Erythroblast (primary cell): ENCODE data around the gene CYTH3.

Source experiments
- DNase-seq, 2 experiments: peaks; one replicate each; lab custom pipeline; 2025; lab: John Stamatoyannopoulos, UW
- GATA1 ChIP-seq: IDR thresholded peaks from 2 replicates; pipeline ENCODE4 v1.6.1; 2011; ENCODE audit warnings: low read depth, mild to moderate bottlenecking, control low read depth, low read length, moderate library complexity
- POLR2A ChIP-seq: IDR thresholded peaks from 2 replicates; pipeline ENCODE4 v1.6.1; 2011; ENCODE audit warnings: mild to moderate bottlenecking, low read length

CYTH3 gene

GRCh38 chr7:6172224-6172909 is 100.1 kb downstream of the CYTH3 start:
- TF ChIP-seq GATA1 (no peak), POLR2A (no peak)
- DNase-seq: no peak

DNA sequence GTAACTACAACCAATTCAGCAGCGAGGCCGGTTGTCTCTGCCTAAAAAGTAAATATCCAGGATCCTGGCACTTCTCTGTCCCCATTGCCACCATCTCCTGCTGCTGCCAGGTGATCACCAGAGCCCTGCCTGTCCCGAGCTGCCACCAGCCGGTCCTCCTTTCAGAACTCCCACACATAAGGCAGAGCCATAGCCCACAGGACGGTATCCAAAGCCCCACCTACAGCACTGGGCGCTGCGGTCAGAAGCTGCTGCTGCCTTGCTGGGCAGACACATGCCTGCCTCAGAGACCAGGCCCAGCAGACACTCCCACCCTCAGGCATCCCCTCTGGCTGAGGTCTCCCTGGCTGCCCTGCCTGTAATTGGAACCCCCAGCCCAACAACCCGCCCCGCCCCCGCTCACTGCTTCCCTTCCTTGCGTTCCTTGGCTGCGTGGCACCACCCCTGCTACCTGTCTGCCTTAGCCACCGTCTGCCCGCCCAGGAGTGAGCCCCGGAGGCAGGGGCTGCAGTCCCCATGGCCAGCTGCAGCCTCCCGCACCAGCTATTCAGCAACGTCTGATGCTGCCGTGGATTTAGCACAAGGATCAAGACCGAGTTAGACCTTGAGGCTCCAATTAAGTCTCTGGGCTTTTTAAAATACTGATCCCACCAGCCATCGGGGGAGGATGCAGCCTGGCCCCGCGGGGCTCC is 100.7 kb downstream of the CYTH3 start:
- TF ChIP-seq POLR2A (no peak), GATA1 (no peak)
- DNase-seq: no peak

DNA sequence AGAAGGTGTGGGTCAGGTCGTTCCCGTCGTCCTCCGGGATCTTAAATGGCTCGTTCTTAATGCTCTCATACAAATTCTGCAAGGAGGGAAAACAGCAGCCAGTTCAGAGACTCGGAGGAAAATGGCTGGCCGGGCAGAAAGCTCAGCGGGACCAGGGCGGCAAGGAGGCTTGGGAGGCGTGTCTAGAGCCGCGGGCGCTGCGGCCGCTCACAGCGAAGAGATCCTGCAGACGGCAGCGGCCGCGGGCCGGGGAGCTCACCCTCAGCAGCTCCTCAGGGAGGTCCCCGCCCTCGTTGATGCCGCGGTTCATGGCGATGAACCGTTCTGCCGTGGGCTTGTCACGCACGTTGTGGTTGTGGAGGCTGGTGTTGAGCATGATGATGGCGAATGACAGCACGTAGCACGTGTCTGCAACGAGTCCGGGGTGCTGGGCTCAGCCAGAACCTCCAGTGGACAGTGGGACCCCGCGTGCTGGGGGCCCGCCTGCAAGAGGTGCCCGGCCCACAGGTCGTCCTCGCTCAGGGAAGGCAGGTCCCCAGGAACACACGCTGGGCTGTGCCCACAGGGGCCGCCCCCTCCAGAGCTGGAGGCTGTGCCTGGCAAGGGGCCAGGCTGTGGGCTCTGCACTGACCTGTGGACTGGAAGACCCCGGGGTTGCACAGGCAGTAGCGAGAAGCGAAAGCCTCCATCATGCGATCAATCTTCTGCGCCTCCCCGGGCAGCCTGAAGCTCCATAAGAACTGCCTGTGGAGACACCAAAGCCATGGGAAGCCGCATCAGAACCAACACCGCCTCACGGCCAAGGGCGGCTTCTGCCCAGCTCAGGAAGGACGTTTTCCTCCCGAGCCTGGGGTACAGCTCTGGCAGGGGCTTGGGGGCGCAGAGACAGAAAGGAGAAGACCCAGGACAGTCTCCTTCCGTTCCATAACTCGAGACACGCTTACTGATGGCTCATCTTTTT is 101.6 kb downstream of the CYTH3 start:
- TF ChIP-seq POLR2A (no peak), GATA1 (no peak)
- no peak for DNase-seq

DNA sequence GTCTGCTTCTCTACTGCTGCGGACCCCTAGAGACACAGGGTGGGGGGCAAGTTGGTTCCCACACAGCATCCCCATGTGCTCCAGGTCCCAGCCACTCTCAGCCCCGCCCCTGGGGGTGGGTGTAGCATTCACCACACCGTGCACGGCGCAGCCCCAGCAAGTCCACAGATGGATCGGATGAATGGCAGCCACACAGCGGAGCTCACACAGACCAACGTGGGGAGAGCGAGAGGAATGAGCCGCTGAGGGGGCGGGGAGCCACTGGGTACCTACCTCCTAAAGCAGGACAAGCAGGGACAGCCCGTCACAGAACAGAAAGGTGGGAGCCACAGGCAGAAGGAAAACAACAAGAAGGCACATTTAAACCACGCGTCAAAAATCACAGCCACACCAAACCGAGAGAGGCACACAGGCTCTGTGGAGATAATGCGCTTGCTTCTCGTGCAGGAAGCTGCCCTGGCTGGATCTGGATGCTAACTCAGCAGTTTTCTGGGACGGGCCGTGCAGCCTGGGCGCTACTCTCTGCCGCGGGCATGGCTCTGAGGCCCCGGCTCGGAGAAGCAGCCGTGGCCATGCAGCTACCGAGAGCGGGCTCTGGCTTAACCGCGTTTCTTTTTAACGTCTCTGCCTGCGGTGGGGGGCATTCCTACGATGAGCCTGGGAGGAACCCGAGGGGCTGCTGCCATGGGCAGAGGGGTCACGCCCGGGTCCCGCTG is 102.5 kb downstream of the CYTH3 start:
- no peak for DNase-seq
- no peak for TF ChIP-seq GATA1
- no peak for TF ChIP-seq POLR2A

DNA sequence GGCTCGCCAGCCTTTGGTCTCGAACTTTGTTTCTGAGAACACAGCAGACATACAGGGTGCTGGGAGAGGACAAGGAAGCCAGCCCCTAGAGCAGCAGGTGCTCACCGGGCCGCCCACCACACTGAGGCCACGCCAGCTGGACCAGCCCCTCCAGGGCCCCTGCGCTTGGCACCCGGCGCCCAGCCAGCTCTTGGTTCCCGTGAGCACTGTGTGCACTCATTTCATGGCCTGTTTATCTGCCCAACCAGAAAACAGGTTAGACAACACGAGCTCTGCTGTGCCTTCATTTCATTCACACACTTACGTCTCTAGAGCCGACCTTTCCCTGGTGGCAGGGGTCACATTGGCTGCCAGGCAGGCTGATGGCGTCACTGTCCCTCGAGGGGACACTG is 104.0 kb downstream of the CYTH3 start:
- TF ChIP-seq POLR2A (no peak), GATA1 (no peak)
- DNase-seq: no peak

GRCh38 chr7:6167587-6168476 is 104.6 kb downstream of the CYTH3 start:
- no peak for DNase-seq
- TF ChIP-seq POLR2A: no peak
- no peak for TF ChIP-seq GATA1

GRCh38 chr7:6167004-6167551 is 105.3 kb downstream of the CYTH3 start:
- TF ChIP-seq GATA1 (no peak), POLR2A (no peak)
- no peak for DNase-seq

DNA sequence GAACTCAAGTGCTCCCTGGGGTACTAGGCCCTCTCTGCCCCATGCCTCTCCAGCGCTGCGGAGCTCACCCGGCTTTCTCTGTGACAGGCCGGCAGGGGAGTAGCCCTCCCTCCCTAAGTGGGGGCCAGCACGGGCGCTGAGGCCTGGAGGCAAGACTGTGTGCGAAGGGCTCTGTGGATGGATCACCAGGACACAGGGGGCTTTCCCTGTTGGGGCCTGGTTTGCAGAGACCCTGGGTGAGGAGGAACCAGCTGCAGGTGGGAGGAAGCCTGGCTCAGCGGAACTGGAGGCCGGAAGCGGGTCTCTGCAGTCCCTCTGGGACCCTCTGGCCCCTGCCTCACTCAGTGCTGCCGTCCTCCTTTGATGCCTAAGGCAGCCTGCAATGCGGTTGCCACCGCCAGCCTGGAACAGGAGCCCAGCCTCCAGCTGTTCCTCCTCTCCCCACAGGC is 106.0 kb downstream of the CYTH3 start:
- DNase-seq: no peak
- TF ChIP-seq POLR2A (no peak), GATA1 (no peak)

DNA sequence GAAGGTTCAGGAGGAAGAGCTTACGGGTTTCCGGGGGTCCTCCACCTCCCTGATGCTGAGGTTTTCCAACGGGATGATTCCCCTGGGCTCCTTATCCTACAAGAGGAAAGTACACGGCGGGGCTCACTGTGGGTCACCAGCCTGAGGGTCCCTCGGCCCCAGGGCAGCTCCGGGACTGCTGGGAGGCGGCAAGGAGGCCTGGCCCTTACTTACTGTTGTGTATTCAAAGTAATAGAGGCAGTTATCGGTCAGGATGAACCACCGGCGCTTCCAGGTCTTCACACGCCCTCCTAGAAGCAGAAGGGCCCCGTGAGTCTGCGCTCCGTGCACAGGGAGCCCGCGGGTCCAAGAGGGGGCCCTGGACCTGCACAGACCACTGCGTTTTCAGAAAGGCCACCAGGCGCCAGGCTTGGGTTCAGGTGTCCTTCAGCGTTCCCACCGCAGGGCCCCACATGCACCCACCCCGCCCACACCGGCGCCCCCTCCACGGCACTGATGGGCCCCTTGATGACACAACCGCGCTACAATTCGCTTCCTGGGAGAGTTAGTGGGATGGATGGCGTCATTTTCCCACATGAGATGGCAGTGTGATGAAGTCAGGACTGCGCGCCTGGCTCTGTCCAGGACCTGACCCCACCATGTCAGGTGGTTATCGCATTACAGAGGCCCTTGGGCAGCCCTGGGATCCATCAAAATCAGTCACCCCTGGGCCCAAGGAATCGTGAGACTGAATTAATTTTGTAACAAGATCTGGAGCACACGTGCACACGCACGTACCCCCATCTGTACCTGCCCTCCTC is 106.7 kb downstream of the CYTH3 start:
- no peak for DNase-seq
- no peak for TF ChIP-seq GATA1
- TF ChIP-seq POLR2A: no peak

GRCh38 chr7:6165075-6165474 is 107.3 kb downstream of the CYTH3 start:
- no peak for DNase-seq
- TF ChIP-seq POLR2A (no peak), GATA1 (no peak)

GRCh38 chr7:6164491-6164890 is 107.9 kb downstream of the CYTH3 start:
- DNase-seq: no peak
- no peak for TF ChIP-seq GATA1

- DNase-seq: no peak
- no peak for TF ChIP-seq POLR2A
- no peak for TF ChIP-seq GATA1
Observed at GRCh38 chr7:6164010-6164409, 108.4 kb downstream of the CYTH3 start.

DNA sequence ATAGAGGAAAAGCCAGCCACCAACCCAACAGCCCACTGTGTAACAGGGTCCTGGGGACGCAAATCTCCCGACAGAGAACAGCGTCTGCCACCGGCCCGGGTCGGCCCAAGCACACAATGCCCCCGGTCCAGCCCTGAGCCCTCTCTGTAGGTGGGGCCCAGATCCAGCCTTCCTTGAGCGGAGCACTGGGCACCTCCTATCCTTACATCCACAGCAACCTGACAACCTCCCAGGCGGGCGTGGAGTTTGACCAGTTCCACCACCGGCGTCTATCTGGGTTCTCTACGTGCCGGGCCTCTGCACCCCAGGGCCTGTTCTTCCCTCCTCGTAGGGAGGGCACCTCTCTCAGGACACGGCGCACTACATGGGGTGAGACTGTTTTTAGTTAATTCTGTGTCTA is 109.0 kb downstream of the CYTH3 start:
- no peak for DNase-seq
- no peak for TF ChIP-seq GATA1
